Lung (tissue), 12 donors: ENCODE results near the gene RUFY2. TPM values are rescaled to one million over a fixed set of nuclear protein-coding genes. Genes with fewer than 3 reads are reported as not detected.

ENCODE experiments used
- ATAC-seq: fragments of 200-7000 bp; cut with Tn5 transposase; one replicate; pipeline ENCODE4 v1.9.1; 2020; ENCODE audit warnings: moderate number of reproducible peaks; ENCODE audit not compliant: insufficient read depth, low FRiP score
- DNase-seq, 3 donors: peaks; one replicate each; pipeline ENCODE4 v3.0.0-alpha.2; 2013 to 2017
- H3K27ac ChIP-seq, 2 donors: one replicate each; pipeline ENCODE4 v1.5.1; 2013; ENCODE audit warnings: mild to moderate bottlenecking in 2 of 2, moderate library complexity in 2 of 2, control low read depth in 1 of 2, inconsistent platforms in 1 of 2, low read depth in 1 of 2, low read length in 1 of 2
- H3K27me3 ChIP-seq, 3 donors: one replicate each; pipeline ENCODE4 v1.5.1; 2013; ENCODE audit warnings: low read length in 2 of 3; ENCODE audit not compliant: control insufficient read depth in 3 of 3, insufficient read depth in 3 of 3
- H3K36me3 ChIP-seq, 4 donors: one replicate each; pipeline ENCODE4 v1.5.1; 2013; ENCODE audit warnings: low read length in 4 of 4, mild to moderate bottlenecking in 1 of 4, moderate library complexity in 1 of 4; ENCODE audit not compliant: control insufficient read depth in 4 of 4, insufficient read depth in 4 of 4
- H3K4me1 ChIP-seq, 5 donors: one replicate each; pipeline ENCODE4 v1.5.1; 2013; ENCODE audit warnings: low read length in 5 of 5, mild to moderate bottlenecking in 2 of 5, moderate library complexity in 1 of 5; ENCODE audit not compliant: control insufficient read depth in 5 of 5, insufficient read depth in 5 of 5
- H3K4me3 ChIP-seq: one replicate; pipeline ENCODE4 v1.5.1; 2013; ENCODE audit warnings: mild to moderate bottlenecking, control low read depth, moderate library complexity
- H3K9ac ChIP-seq, 2 donors: one replicate each; pipeline ENCODE4 v1.5.1; 2013; ENCODE audit warnings: low read length in 2 of 2, control low read depth in 1 of 2; ENCODE audit not compliant: insufficient read depth in 1 of 2
- H3K9me3 ChIP-seq, 4 donors: one replicate each; pipeline ENCODE4 v1.5.1; 2013; ENCODE audit warnings: low read length in 3 of 4, mild to moderate bottlenecking in 1 of 4, moderate library complexity in 1 of 4; ENCODE audit not compliant: control insufficient read depth in 4 of 4, insufficient read depth in 3 of 4
- WGBS, 2 donors: extraction: QIAGEN DNeasy Blood & Tissue Kit; methylation state at CpG; one replicate each; pipeline ENCODE4 v1.1.7; 2013; 5-methylcytosine and 5-hydroxymethylcytosine counted together
- polyA plus RNA-seq, 2 donors: library from polyadenylated mRNA; stranded (reverse); fragments of 200-250 nt; gene quantifications; one replicate each; pipeline ENCODE4 v1.2.1, GENCODE V29; 2013
- total RNA-seq, 2 donors: library from RNA; depleted of rRNA in 1 of 2; stranded (reverse); fragments of >200 nt in 1 of 2; gene quantifications; one replicate each; pipeline ENCODE4 v1.2.1, GENCODE V29; 2014 to 2021
- TF ChIP-seq, protein P1 (sequence below): IDR thresholded peaks from 2 replicates; pipeline ENCODE4 v1.5.1; 2012; ENCODE audit warnings: mild to moderate bottlenecking; ENCODE audit errors: control extremely low read depth, extremely low read depth
- donor health status: control.
- donor health status: control.
- donor health status: Bipolar disorder and iron deficiency.
- donor health status: healthy.
- donor health status: DM: yes; HTN: yes; CAD: no.

The RUFY2 gene
- total and polyA plus RNA-seq, 4 donors: 4.2 to 55.3 (median 13.4) TPM

DNA sequence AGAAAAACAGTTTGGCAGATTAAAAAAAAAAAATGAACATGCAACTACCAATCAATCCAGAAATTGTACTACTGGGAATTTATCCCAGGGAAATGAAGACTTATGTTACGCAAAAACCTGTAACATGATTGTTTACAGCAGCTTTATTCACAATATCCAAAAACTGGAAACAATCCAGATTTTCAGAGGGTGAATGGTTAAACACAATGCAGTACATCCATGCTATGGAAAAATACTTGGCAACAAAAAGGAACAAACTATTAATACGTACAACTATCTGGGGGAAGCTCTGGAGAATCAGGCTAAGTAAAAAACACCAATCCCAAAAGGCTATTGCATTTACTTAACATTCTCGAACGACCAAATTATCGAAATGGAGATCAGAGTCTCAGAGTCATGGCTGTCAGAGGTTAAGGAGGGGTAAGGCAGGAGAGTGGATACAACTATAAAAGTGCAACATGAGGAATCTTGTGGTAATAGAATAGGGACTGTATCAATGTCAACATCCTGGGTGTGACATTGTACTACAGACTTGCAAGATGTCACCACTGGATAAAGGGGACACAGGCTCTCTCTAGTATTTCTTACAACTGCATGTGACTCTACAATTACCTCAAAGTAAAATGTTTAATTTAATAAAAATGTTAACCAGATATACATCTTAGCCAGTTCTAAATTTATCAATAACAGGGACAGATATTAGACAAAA is 21.5 kb upstream of the RUFY2 start:
- WGBS, 2 donors: 93 to 96% methylated on average over 5 of the region's 5 CpGs
- ATAC-seq: no peak
- no peak for DNase-seq
- Histone ChIP-seq H3K9ac (no peak overlapping the region), H3K27me3 (no peaks in the 10 kb centered on the region), H3K4me1 (no peaks in the 10 kb centered on the region), H3K27ac (no peak overlapping the region), H3K36me3 (peaks cover 0 to 11% (median 3%) of the 10 kb centered on the region in 4 donors), H3K4me3 (no peak overlapping the region), H3K9me3 (no peaks in the 10 kb centered on the region)
- TF ChIP-seq, protein P1, sequence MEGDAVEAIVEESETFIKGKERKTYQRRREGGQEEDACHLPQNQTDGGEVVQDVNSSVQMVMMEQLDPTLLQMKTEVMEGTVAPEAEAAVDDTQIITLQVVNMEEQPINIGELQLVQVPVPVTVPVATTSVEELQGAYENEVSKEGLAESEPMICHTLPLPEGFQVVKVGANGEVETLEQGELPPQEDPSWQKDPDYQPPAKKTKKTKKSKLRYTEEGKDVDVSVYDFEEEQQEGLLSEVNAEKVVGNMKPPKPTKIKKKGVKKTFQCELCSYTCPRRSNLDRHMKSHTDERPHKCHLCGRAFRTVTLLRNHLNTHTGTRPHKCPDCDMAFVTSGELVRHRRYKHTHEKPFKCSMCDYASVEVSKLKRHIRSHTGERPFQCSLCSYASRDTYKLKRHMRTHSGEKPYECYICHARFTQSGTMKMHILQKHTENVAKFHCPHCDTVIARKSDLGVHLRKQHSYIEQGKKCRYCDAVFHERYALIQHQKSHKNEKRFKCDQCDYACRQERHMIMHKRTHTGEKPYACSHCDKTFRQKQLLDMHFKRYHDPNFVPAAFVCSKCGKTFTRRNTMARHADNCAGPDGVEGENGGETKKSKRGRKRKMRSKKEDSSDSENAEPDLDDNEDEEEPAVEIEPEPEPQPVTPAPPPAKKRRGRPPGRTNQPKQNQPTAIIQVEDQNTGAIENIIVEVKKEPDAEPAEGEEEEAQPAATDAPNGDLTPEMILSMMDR: no peak

DNA sequence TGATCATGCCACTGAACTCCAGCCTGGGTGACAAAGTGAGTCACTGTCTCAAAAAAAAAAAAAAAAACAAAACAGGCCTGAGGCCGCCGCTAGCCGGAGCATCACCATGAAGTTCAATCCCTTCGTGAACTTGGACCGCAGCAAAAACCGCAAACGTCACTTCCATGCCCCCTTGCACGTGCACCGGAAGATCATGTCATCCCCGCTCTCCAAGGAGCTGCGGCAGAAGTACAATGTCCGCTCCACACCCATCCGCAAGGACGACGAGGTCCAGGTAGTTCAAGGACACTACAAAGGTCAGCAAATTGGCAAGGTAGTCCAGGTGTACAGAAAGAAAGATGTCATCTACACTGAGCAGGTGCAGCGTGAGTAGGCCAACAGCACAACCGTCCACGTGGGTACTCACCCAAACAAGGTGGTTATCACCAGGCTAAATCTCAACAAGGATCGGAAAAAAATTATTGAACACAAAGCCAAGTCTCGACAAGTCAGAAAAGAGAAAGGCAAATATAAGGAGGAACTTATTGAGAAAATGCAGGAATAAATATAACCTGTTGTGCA is 17.5 kb upstream of the RUFY2 start:
- no peak for ATAC-seq

DNA sequence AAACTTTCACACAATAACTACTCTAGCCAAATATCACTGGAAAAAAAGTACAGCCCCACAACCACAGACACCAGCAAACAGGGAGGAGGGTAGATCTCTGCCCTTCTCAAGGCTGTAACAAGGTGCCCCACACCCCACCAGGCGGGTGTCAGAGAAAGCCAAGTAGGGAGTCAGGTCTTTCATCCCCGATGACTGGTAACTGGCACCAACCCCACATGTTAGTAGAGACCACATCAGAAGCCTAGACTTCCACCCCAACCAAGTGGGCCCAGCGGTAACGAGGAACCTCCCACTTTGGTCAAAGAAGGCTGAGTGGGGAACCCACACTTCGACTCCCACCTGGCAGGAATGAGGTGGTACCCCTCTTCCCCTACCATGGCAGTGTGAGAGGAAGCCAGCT is 16.4 kb upstream of the RUFY2 start:
- Histone ChIP-seq H3K9me3 (no peaks in the 10 kb centered on the region), H3K9ac (no peak overlapping the region), H3K36me3 (peaks cover 0 to 10% (median 2%) of the 10 kb centered on the region in 4 donors), H3K4me3 (no peak overlapping the region), H3K27ac (no peak overlapping the region), H3K4me1 (no peaks in the 10 kb centered on the region), H3K27me3 (no peaks in the 10 kb centered on the region)
- WGBS, 2 donors: 91 to 92% methylated on average over 5 of the region's 5 CpGs
- TF ChIP-seq, protein P1: no peak
- ATAC-seq (no peak), DNase-seq (no peak)

More for the DNA sequence above, 17.5 kb upstream of the RUFY2 start:
- Histone ChIP-seq H3K27me3 (no peaks in the 10 kb centered on the region), H3K36me3 (peaks cover 0 to 13% (median 3%) of the 10 kb centered on the region in 4 donors), H3K4me1 (no peaks in the 10 kb centered on the region), H3K9ac (no peak overlapping the region), H3K27ac (no peak overlapping the region), H3K4me3 (no peak overlapping the region), H3K9me3 (no peaks in the 10 kb centered on the region)
- 88 to 92% methylated on average over 20 of the region's 20 CpGs for WGBS, 2 donors
- DNase-seq: no peak
- TF ChIP-seq, protein P1: no peak
